RWPE2 (cell line): Measurements from ENCODE around the gene CSRNP3.

ENCODE experiments used
- ATAC-seq: fragments of 200-7000 bp; cut with Tn5 transposase; 3 replicates; pipeline ENCODE4 v1.9.1; 2021; ENCODE audit warnings: low read depth
- DNase-seq: peaks from one replicate; pipeline ENCODE4 v3.0.0-alpha.2; 2020; ENCODE audit warnings: low spot score
- H3K27ac ChIP-seq: fragments of 450-650 bp; 2 replicates; pipeline ENCODE4 v1.5.1; 2017; ENCODE audit warnings: mild to moderate bottlenecking; ENCODE audit not compliant: poor library complexity, severe bottlenecking
- H3K27me3 ChIP-seq: fragments of 250-450 bp; sonication (Bioruptor Pico); 2 replicates; pipeline ENCODE4 v1.5.1; 2021; ENCODE audit warnings: mild to moderate bottlenecking, moderate library complexity; ENCODE audit not compliant: insufficient read depth, poor library complexity, severe bottlenecking
- H3K36me3 ChIP-seq: fragments of 250-450 bp; sonication (Bioruptor Pico); 2 replicates; pipeline ENCODE4 v1.5.1; 2020; ENCODE audit warnings: low read depth, mild to moderate bottlenecking, moderate library complexity
- H3K4me1 ChIP-seq: fragments of 250-450 bp; sonication (Bioruptor Pico); 2 replicates; pipeline ENCODE4 v1.5.1; 2021; ENCODE audit warnings: mild to moderate bottlenecking, moderate library complexity; ENCODE audit not compliant: insufficient read depth, poor library complexity, severe bottlenecking
- H3K4me3 ChIP-seq: fragments of 250-450 bp; sonication (Bioruptor Pico); 2 replicates; pipeline ENCODE4 v1.5.1; 2021; ENCODE audit warnings: mild to moderate bottlenecking, moderate library complexity; ENCODE audit not compliant: severe bottlenecking
- H3K9me3 ChIP-seq: fragments of 250-450 bp; sonication (Bioruptor Pico); 2 replicates; pipeline ENCODE4 v1.5.1; 2021; ENCODE audit warnings: mild to moderate bottlenecking, moderate library complexity; ENCODE audit not compliant: severe bottlenecking
- TF ChIP-seq, protein P1 (sequence below): fragments of 450-650 bp; IDR thresholded peaks from one replicate; pipeline ENCODE4 v1.5.1; 2017; ENCODE audit warnings: mild to moderate bottlenecking, moderate library complexity; ENCODE audit not compliant: poor library complexity, severe bottlenecking

Gene CSRNP3

DNA sequence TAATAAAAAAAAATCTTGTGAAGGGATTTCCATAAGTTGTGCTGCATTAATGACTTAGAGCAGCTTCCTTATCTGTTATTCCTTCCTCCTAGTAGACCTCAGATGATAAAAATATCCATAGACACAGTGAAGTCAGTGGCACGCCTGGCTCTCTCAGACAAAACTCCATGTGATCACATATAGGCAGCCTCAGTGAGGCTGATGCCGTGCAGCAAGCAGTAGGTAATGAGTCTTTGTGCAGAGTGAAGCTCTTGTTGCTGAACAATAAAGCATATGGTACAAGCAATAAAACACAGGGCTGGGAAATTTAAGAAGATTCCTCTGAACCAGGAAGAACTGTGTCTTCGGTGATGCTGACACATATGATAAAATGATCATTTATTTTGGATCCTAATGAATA, 102.7 kb downstream of the CSRNP3 start:
- Histone ChIP-seq H3K27me3 (no peaks in the 10 kb centered on the region), H3K27ac (no peak overlapping the region), H3K36me3 (no peaks in the 10 kb centered on the region), H3K4me1 (no peaks in the 10 kb centered on the region), H3K9me3 (no peaks in the 10 kb centered on the region), H3K4me3 (no peak overlapping the region)
- DNase-seq: no peak
- TF ChIP-seq, protein P1, sequence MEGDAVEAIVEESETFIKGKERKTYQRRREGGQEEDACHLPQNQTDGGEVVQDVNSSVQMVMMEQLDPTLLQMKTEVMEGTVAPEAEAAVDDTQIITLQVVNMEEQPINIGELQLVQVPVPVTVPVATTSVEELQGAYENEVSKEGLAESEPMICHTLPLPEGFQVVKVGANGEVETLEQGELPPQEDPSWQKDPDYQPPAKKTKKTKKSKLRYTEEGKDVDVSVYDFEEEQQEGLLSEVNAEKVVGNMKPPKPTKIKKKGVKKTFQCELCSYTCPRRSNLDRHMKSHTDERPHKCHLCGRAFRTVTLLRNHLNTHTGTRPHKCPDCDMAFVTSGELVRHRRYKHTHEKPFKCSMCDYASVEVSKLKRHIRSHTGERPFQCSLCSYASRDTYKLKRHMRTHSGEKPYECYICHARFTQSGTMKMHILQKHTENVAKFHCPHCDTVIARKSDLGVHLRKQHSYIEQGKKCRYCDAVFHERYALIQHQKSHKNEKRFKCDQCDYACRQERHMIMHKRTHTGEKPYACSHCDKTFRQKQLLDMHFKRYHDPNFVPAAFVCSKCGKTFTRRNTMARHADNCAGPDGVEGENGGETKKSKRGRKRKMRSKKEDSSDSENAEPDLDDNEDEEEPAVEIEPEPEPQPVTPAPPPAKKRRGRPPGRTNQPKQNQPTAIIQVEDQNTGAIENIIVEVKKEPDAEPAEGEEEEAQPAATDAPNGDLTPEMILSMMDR: no peak
- ATAC-seq: no peak

GRCh38 chr2:165573534-165574461, 104.3 kb downstream of the CSRNP3 start:
- Histone ChIP-seq H3K4me1 (no peaks in the 10 kb centered on the region), H3K36me3 (no peaks in the 10 kb centered on the region), H3K9me3 (no peaks in the 10 kb centered on the region), H3K4me3 (no peak overlapping the region), H3K27me3 (no peaks in the 10 kb centered on the region), H3K27ac (no peak overlapping the region)
- ATAC-seq: no peak
- no peak for DNase-seq
- TF ChIP-seq, protein P1: no peak

DNA sequence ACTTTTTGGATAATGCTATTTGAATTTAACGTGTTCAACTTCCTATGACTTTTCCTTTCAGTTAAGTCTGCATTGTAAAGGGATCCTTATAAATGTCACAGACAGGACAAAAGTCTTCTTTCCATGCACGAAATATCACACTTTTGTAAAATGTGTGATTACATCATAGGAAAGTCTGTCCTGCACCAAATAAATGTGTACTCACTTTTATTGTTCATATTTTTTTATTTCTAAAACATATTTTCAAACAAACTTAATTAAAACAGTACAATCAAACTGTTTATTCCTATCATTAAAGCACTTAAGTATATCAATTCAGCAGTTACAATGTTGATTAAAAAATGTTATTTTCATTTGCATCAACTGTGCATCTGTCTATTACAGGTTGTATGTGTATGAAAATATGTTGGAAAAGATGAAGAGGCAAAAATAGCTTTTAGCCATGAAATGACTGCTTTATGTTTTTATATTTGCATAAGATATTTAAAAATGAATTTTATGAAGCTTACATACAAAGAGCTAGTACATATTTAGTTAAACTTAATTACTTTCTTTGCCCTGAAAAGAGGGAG, 105.6 kb downstream of the CSRNP3 start:
- no peak overlapping the region for H3K27ac ChIP-seq
- H3K4me3 ChIP-seq: no peak overlapping the region
- no peak for DNase-seq
- TF ChIP-seq, protein P1: no peak
- no peaks in the 10 kb centered on the region for H3K27me3 ChIP-seq
- no peaks in the 10 kb centered on the region for H3K9me3 ChIP-seq
- no peaks in the 10 kb centered on the region for H3K36me3 ChIP-seq
- ATAC-seq: no peak
- no peaks in the 10 kb centered on the region for H3K4me1 ChIP-seq

DNA sequence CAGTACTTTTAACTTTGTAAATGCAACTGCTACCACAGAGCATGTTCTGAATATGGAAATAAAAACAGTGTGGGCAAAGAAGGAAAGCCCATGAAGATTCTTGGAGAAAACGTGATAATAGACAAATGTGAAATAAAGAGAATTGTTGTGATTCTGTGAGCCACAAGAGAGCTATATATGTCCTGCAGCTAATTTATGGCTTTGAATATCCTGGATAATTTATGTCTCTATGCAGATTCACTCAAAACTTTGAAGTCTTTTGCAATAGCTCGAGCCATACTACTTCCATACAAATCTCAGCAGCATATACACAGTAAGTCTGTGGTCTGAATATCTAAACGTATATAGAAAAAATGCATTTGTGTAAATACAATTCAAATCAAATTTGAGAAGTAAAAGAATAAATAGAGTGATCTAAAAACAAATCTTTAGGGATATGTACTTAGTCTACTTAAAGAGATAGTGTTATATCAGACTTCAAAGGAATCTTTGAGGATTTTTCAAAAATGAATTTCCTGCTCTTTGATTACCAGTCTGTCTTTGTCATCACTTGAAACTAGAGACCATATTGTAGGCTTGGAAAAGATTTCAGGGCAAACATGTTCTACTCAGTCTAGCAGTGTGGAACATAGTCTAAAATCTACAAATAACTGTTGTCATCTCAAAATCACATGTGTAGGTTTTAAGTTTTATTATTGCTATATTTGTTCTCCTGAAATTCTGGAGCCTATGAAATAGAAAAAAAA, 107.1 kb downstream of the CSRNP3 start:
- no peak overlapping the region for H3K27ac ChIP-seq
- TF ChIP-seq, protein P1: no peak
- no peaks in the 10 kb centered on the region for H3K27me3 ChIP-seq
- no peak for DNase-seq
- H3K36me3 ChIP-seq: no peaks in the 10 kb centered on the region
- H3K4me1 ChIP-seq: no peaks in the 10 kb centered on the region
- H3K4me3 ChIP-seq: no peak overlapping the region
- no peaks in the 10 kb centered on the region for H3K9me3 ChIP-seq
- no peak for ATAC-seq
